ENCODE measurements around the gene GPR22. TPM values are rescaled to one million over a fixed set of nuclear protein-coding genes. Genes with fewer than 3 reads are reported as not detected.

GPR22 gene
- total RNA-seq, 1 donor from 2014 or later = under 0.01 TPM

DNA sequence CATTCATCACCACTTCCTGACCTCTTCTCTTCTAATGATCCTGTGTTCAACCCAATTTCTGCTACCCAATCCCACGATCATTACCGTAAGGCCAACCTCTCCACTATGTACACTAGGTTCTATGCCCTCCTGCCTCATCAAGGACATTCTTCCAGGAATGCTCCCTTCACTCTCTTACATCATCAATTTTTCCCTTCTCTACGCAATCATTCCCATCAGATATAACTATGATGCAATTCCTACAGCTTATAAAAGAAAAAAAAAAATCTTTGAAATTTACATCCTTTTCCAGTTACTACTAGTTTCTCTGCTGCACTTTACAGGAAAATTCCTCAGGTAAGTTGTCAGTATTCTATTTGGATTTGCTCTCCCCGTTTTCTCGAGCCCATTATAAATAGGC, 30.8 kb upstream of the GPR22 start:
- H3K27me3 ChIP-seq (ENCODE audit: control insufficient read depth, insufficient read depth, low read length) = no peaks in the 10 kb centered on the region
- TF ChIP-seq, protein P1, sequence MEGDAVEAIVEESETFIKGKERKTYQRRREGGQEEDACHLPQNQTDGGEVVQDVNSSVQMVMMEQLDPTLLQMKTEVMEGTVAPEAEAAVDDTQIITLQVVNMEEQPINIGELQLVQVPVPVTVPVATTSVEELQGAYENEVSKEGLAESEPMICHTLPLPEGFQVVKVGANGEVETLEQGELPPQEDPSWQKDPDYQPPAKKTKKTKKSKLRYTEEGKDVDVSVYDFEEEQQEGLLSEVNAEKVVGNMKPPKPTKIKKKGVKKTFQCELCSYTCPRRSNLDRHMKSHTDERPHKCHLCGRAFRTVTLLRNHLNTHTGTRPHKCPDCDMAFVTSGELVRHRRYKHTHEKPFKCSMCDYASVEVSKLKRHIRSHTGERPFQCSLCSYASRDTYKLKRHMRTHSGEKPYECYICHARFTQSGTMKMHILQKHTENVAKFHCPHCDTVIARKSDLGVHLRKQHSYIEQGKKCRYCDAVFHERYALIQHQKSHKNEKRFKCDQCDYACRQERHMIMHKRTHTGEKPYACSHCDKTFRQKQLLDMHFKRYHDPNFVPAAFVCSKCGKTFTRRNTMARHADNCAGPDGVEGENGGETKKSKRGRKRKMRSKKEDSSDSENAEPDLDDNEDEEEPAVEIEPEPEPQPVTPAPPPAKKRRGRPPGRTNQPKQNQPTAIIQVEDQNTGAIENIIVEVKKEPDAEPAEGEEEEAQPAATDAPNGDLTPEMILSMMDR (IDR thresholded peaks at IDR 0.05; ENCODE audit: insufficient read depth, low read length, severe bottlenecking) = no peak
- no peak for FAIRE-seq
- H3K36me3 ChIP-seq (ENCODE audit: control insufficient read depth, insufficient read depth, low read length) = no peaks in the 10 kb centered on the region
- no peak overlapping the region for H3K4me3 ChIP-seq (ENCODE audit: low read depth, low read length)
- no peak for DNase-seq (ENCODE audit: low read depth)

DNA sequence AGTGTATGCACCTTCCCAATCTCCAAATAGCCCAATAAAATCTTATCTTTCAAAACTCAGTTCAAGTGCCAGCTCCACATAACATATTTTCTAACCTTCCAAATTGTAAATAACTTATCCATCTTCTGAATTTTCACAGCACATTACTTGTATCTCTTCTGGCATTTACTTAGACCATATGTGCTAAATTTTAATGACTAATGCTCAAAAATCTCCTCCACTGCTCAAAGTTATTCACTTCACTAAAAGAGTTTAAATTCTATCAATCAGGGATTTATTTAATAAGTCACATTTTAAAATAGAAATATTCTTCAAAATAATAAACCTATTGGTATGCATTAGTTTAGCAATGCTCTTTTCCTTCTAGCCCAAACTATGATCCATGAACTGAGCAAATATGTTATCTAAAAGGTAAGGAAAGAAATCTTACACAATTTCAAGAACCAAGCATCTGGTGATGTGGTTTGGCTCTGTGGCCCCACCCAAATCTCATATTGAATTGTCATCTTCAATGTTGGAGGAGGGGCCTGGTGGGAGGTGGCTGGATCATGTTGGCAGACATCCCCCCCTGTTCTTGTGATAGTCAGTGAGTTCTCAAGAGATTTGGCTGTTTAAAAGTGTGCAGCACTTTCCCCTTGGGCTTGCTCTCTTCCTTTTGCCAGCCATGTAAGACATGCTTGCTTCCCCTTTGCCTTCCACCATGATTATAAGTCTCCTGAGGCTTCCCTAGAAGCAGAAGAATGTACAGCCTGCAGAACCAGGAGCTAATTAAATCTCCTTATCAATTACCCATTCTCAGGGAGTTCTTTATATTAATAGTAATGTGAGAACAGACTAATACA, 28.1 kb upstream of the GPR22 start:
- TF ChIP-seq, protein P1 (IDR thresholded peaks at IDR 0.05; ENCODE audit: insufficient read depth, low read length, severe bottlenecking) = no peak
- FAIRE-seq (no peak), DNase-seq (ENCODE audit: low read depth) (no peak)
- no peaks in the 10 kb centered on the region for H3K36me3 ChIP-seq (ENCODE audit: control insufficient read depth, insufficient read depth, low read length)
- no peaks in the 10 kb centered on the region for H3K27me3 ChIP-seq (ENCODE audit: control insufficient read depth, insufficient read depth, low read length)
- H3K4me3 ChIP-seq (ENCODE audit: low read depth, low read length) = no peak overlapping the region

DNA sequence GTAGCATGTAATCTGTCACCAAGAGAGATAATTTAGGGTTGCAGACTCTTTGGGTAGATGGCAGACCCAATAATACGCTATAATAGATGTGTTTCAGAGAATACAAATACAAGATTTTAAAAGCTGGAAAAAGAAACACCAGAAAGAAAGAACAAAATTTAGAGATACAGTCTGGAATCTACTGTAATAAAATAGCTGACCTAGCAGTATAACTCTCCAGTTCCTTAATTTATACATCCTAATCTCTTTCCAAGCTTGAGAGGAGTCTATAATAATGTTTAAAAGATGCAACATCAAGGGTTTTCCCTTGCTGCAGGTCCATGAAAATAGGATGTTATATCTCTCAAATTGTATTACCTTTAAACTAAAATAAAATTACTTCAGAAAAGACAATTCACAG, 27.2 kb upstream of the GPR22 start:
- TF ChIP-seq, protein P1 (IDR thresholded peaks at IDR 0.05; ENCODE audit: insufficient read depth, low read length, severe bottlenecking) = no peak
- FAIRE-seq = no peak

DNA sequence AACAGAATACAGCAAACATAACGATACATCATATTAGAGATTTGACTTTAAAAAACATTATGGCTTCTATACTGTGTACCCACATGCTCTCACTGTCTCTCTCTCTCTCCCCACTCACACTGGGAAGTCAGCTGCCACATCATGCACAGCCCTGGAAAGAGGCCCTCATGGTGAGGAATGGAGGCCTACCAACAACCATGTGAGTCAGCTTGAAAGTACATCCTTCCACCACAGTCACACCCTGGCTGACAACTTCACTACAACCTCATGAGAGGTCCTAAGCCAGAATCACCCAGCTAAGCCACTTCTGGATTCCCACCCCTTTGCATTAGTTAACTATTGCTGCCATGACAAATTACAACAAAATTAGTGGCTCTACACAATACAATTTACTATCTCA, 23.3 kb upstream of the GPR22 start:
- DNase-seq (ENCODE audit: low read depth) = peak; percentile 51
- H3K4me3 ChIP-seq (ENCODE audit: low read depth, low read length) = no peak overlapping the region
- TF ChIP-seq, protein P1 (IDR thresholded peaks at IDR 0.05; ENCODE audit: insufficient read depth, low read length, severe bottlenecking) = no peak
- no peaks in the 10 kb centered on the region for H3K36me3 ChIP-seq (ENCODE audit: control insufficient read depth, insufficient read depth, low read length)
- FAIRE-seq = peak; percentile 47
- H3K27me3 ChIP-seq (ENCODE audit: control insufficient read depth, insufficient read depth, low read length) = no peaks in the 10 kb centered on the region

More for the DNA sequence above, 27.2 kb upstream of the GPR22 start:
- H3K4me3 ChIP-seq (ENCODE audit: low read depth, low read length) = no peak overlapping the region
- no peak for DNase-seq (ENCODE audit: low read depth)
- H3K27me3 ChIP-seq (ENCODE audit: control insufficient read depth, insufficient read depth, low read length) = no peaks in the 10 kb centered on the region
- no peaks in the 10 kb centered on the region for H3K36me3 ChIP-seq (ENCODE audit: control insufficient read depth, insufficient read depth, low read length)

DNA sequence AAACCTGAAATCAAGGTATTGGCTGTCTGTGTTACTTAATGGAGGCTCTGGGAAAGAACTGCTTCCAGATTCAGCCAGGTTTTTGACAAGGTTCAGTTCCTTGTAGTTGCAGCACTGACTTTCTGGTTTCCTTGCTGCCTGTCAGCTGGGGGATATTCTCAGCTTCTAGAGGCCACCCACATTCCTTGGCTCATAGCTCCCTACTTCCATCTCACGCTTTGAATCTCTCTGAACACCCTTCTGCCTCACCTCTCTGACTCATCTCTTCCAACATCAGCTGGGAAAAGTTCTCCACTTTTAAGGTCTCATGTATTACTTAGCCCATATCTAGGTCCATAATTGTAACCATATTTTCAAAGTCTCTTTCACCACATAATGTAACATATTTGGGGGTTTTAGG, 22.9 kb upstream of the GPR22 start:
- Histone ChIP-seq H3K36me3 (ENCODE audit: control insufficient read depth, insufficient read depth, low read length) (no peaks in the 10 kb centered on the region), H3K4me3 (ENCODE audit: low read depth, low read length) (no peak overlapping the region), H3K27me3 (ENCODE audit: control insufficient read depth, insufficient read depth, low read length) (no peaks in the 10 kb centered on the region)
- DNase-seq (ENCODE audit: low read depth) (peak; percentile 50), FAIRE-seq (peak; percentile 18)
- TF ChIP-seq, protein P1 (IDR thresholded peaks at IDR 0.05; ENCODE audit: insufficient read depth, low read length, severe bottlenecking) = no peak
